HepG2 (cell line): ENCODE results near the gene MYO15A. TPM values are rescaled to one million over a fixed set of nuclear protein-coding genes. Genes with fewer than 3 reads are reported as not detected.

Source experiments
- CREB1 ChIP-seq, 2 experiments: fragments of 450-650 bp in 1 of 2; IDR thresholded peaks; 2 replicates each; pipeline ENCODE4 v1.6.1; 2016 to 2017; ENCODE audit warnings: control low read depth in 1 of 2, mild to moderate bottlenecking in 1 of 2, missing compliant biosample characterization in 1 of 2, missing genetic modification characterization in 1 of 2
- FOXO4 ChIP-seq: sonication (generic); formaldehyde crosslinking; conservative IDR thresholded peaks from 2 replicates; pipeline ENCODE4 v1.8.1; 2023; ENCODE audit warnings: missing genetic modification reagents
- HDAC2 ChIP-seq: sonication (generic); formaldehyde crosslinking; IDR thresholded peaks from 2 replicates; pipeline ENCODE4 v1.4.0; 2020; ENCODE audit warnings: missing genetic modification reagents
- HMGXB3 ChIP-seq: sonication (generic); formaldehyde crosslinking; IDR thresholded peaks from 2 replicates; pipeline ENCODE4 v1.4.0; 2020; ENCODE audit warnings: missing genetic modification reagents, borderline replicate concordance
- HOMEZ ChIP-seq: IDR thresholded peaks from 2 replicates; pipeline ENCODE4 v1.6.1; 2016; ENCODE audit warnings: low read depth
- PAXIP1 ChIP-seq: sonication (generic); formaldehyde crosslinking; conservative IDR thresholded peaks from 2 replicates; pipeline ENCODE4 v1.4.0; 2020; ENCODE audit warnings: mild to moderate bottlenecking, missing genetic modification reagents, moderate library complexity
- POGK ChIP-seq: sonication (generic); formaldehyde crosslinking; conservative IDR thresholded peaks from 2 replicates; pipeline ENCODE4 v1.8.0; 2022; ENCODE audit warnings: mild to moderate bottlenecking, moderate library complexity, missing genetic modification reagents
- ZBTB33 ChIP-seq: sonication (generic); formaldehyde crosslinking; IDR thresholded peaks from 2 replicates; pipeline ENCODE4 v1.4.0; 2020; ENCODE audit warnings: missing genetic modification reagents
- polyA plus RNA-seq, 8 experiments: library from polyadenylated mRNA; depleted of rRNA in 3 of 8; stranded (reverse) in 7 of 8; unstranded in 1 of 8; fragments of >200 nt; fragmentation: Illumina TruSeq in 4 of 8; extraction: Trizol in 4 of 8; gene quantifications; 2 replicates each; pipeline versions ENCODE4 v1.2.1 to v1.2.3, GENCODE V29; 2011 to 2016; ENCODE audit warnings: low read depth in 4 of 8, missing spikeins in 1 of 8, mixed read lengths in 1 of 8; ENCODE audit not compliant: insufficient read depth in 1 of 8
- total RNA-seq, 5 experiments: library from RNA; depleted of rRNA; stranded (reverse); fragments of >200 nt; fragmentation: Illumina TruSeq; extraction: Trizol; gene quantifications; 2 replicates each; pipeline ENCODE4 v1.2.3, GENCODE V29; 2016; ENCODE audit warnings: low read depth in 1 of 5
- TF ChIP-seq, protein P1 (sequence below): sonication (generic); formaldehyde crosslinking; conservative IDR thresholded peaks from 2 replicates; pipeline ENCODE4 v1.8.0; 2022; ENCODE audit warnings: low read depth, missing genetic modification reagents

The MYO15A gene
- total and polyA plus RNA-seq, 2 of the 13 experiments (the other 11 are each of a cell fraction or from before 2014, with no cell fraction given) = 0.07 to 0.20 TPM

DNA sequence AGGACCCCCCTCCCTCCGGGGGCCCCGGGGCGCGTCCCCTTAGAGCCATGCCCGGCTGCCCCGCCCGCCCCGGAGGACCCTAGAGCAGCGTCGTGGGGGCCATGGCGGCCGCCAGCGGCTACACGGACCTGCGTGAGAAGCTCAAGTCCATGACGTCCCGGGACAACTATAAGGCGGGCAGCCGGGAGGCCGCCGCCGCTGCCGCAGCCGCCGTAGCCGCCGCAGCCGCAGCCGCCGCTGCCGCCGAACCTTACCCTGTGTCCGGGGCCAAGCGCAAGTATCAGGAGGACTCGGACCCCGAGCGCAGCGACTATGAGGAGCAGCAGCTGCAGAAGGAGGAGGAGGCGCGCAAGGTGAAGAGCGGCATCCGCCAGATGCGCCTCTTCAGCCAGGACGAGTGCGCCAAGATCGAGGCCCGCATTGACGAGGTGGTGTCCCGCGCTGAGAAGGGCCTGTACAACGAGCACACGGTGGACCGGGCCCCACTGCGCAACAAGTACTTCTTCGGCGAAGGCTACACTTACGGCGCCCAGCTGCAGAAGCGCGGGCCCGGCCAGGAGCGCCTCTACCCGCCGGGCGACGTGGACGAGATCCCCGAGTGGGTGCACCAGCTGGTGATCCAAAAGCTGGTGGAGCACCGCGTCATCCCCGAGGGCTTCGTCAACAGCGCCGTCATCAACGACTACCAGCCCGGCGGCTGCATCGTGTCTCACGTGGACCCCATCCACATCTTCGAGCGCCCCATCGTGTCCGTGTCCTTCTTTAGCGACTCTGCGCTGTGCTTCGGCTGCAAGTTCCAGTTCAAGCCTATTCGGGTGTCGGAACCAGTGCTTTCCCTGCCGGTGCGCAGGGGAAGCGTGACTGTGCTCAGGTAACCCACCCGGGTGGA is 75.8 kb downstream of the MYO15A start (continued):
- no peak for TF ChIP-seq POGK (CRISPR knock-in tag)
- TF ChIP-seq FOXO4 (CRISPR knock-in tag) = no peak
- peak; percentile 83 for TF ChIP-seq CREB1 (IDR thresholded peaks at IDR 0.05)
- no peak for TF ChIP-seq CREB1 (CRISPR knock-in tag; IDR thresholded peaks at IDR 0.05)
- 0 out of 2 replicates have a peak, but pooled peaks have one; percentile 30 for TF ChIP-seq HDAC2 (CRISPR knock-in tag)
- no peak for TF ChIP-seq HMGXB3 (CRISPR knock-in tag)
- TF ChIP-seq HOMEZ (CRISPR knock-in tag) = no peak
- TF ChIP-seq ZBTB33 (CRISPR knock-in tag) = no peak
- TF ChIP-seq, protein P1, sequence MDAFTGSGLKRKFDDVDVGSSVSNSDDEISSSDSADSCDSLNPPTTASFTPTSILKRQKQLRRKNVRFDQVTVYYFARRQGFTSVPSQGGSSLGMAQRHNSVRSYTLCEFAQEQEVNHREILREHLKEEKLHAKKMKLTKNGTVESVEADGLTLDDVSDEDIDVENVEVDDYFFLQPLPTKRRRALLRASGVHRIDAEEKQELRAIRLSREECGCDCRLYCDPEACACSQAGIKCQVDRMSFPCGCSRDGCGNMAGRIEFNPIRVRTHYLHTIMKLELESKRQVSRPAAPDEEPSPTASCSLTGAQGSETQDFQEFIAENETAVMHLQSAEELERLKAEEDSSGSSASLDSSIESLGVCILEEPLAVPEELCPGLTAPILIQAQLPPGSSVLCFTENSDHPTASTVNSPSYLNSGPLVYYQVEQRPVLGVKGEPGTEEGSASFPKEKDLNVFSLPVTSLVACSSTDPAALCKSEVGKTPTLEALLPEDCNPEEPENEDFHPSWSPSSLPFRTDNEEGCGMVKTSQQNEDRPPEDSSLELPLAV (CRISPR knock-in tag) = no peak
- no peak for TF ChIP-seq PAXIP1
